Kidney epithelial cell (primary cell): ENCODE measurements around the gene H2AZ2. TPM values are rescaled to one million over a fixed set of nuclear protein-coding genes. Genes with fewer than 3 reads are reported as not detected.
"Not testable (repeated sequence)": the region's sequence is repeated elsewhere in the genome, so short reads cannot be mapped to it uniquely, and the experiment has no call there.

Experiments used
- DNase-seq: peaks from one replicate; pipeline ENCODE4 v3.0.0-alpha.2; 2010; ENCODE audit warnings: low read depth
- H3K27me3 ChIP-seq: 2 replicates; pipeline ENCODE4 v1.6.0; 2011; ENCODE audit warnings: low read length; ENCODE audit not compliant: control insufficient read depth, insufficient read depth
- H3K36me3 ChIP-seq: 2 replicates; pipeline ENCODE4 v1.5.1; 2011; ENCODE audit warnings: low read length; ENCODE audit not compliant: control insufficient read depth, insufficient read depth
- H3K4me3 ChIP-seq: 2 replicates; pipeline ENCODE4 v1.5.1; 2011; ENCODE audit warnings: low read depth, mild to moderate bottlenecking, control low read depth, low read length
- total RNA-seq: library from RNA; depleted of rRNA; stranded (reverse); fragments of >200 nt; gene quantifications from 2 replicates; pipeline ENCODE4 v1.2.3, GENCODE V29; 2015
- TF ChIP-seq, protein P1 (sequence below): IDR thresholded peaks from 2 replicates; pipeline ENCODE4 v1.5.1; 2011; ENCODE audit warnings: mild to moderate bottlenecking, moderate library complexity, low read length, control low read depth, inconsistent platforms; ENCODE audit not compliant: insufficient read depth, poor library complexity, severe bottlenecking

The H2AZ2 gene
- total RNA-seq, 1 donor from 2014 or later: 148 TPM

DNA sequence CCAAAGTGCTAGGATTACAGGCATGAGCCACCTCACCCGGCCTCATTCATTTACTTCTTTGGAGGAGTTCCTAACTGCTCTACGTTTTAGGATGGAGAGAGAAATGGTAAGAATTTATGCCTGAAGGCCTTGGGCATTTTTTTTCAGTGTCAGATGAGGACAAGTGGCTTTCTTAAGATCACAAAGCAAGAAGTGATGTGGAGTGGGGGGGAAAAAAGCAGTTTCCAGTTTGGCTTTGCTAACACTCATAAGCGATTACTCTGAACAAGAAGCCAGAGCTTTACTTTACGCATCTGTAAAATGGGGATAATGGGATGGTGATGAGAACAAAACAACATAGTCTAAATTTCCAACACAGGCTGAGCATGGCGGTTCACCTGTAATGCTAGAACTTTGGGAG is 54.0 kb downstream of the H2AZ2 start:
- Histone ChIP-seq H3K27me3 (no peaks in the 10 kb centered on the region), H3K4me3 (no peak overlapping the region), H3K36me3 (peaks cover 2% of the 10 kb centered on the region)
- TF ChIP-seq, protein P1, sequence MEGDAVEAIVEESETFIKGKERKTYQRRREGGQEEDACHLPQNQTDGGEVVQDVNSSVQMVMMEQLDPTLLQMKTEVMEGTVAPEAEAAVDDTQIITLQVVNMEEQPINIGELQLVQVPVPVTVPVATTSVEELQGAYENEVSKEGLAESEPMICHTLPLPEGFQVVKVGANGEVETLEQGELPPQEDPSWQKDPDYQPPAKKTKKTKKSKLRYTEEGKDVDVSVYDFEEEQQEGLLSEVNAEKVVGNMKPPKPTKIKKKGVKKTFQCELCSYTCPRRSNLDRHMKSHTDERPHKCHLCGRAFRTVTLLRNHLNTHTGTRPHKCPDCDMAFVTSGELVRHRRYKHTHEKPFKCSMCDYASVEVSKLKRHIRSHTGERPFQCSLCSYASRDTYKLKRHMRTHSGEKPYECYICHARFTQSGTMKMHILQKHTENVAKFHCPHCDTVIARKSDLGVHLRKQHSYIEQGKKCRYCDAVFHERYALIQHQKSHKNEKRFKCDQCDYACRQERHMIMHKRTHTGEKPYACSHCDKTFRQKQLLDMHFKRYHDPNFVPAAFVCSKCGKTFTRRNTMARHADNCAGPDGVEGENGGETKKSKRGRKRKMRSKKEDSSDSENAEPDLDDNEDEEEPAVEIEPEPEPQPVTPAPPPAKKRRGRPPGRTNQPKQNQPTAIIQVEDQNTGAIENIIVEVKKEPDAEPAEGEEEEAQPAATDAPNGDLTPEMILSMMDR: no peak
- DNase-seq: no peak

GRCh38 chr7:44791278-44792219 is 56.3 kb downstream of the H2AZ2 start:
- DNase-seq: no peak
- H3K27me3 ChIP-seq: no peaks in the 10 kb centered on the region
- H3K4me3 ChIP-seq: no peak overlapping the region
- TF ChIP-seq, protein P1: peak; percentile 17
- H3K36me3 ChIP-seq: no peaks in the 10 kb centered on the region

GRCh38 chr7:44789990-44790389 is 57.9 kb downstream of the H2AZ2 start:
- Histone ChIP-seq H3K27me3 (no peaks in the 10 kb centered on the region), H3K36me3 (no peaks in the 10 kb centered on the region), H3K4me3 (no peak overlapping the region)
- TF ChIP-seq, protein P1: no peak
- no peak for DNase-seq

DNA sequence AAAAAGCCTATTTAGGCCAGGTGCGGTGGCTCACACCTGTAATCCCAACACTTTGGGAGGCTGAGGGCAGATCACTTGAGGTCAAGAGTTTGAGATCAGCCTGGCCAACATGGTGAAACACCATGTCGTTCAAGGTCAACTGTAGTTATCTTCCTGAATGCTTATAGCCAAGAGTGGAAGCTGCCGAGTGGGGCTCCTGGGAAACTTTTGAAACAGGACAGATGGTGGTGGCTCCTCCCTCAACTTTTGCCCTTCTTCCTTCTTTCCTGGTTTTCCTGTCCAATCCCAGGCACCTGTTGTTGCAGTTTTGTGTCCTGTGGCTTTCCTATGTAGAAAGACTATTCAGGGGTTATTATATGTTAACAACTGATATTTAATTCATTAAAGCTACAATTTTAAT is 60.1 kb downstream of the H2AZ2 start:
- TF ChIP-seq, protein P1: no peak
- Histone ChIP-seq H3K4me3 (no peak overlapping the region), H3K36me3 (no peaks in the 10 kb centered on the region)

GRCh38 chr7:44787041-44787440 is 60.8 kb downstream of the H2AZ2 start:
- H3K4me3 ChIP-seq: no peak overlapping the region
- TF ChIP-seq, protein P1: no peak

More for the DNA sequence above, 60.1 kb downstream of the H2AZ2 start:
- H3K27me3 ChIP-seq: no peaks in the 10 kb centered on the region
- DNase-seq: no peak

DNA sequence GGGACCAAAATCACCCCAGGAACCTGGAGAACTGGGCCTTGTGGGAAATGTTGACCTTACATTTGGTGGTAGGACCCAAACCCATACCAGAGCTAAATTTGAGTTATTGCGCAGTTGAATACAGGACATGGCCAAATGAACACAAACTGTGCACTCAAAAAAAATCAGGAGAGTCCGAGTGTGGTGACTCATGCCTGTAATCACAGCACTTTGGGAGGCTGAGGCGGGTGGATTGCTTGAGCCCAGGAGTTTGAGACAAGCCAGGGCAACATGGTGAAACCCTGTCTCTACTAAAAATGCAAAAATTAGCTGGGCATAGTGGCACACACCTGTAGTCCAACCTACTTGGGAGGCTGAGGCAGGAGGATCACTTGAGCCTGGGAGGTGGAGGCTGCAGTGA is 62.7 kb downstream of the H2AZ2 start:
- DNase-seq, H3K27me3 ChIP-seq, H3K4me3 ChIP-seq, H3K36me3 ChIP-seq: not testable (repeated sequence)

More at GRCh38 chr7:44787041-44787440, 60.8 kb downstream of the H2AZ2 start:
- H3K36me3 ChIP-seq: no peaks in the 10 kb centered on the region
- no peaks in the 10 kb centered on the region for H3K27me3 ChIP-seq
- no peak for DNase-seq
